ENCODE results near the gene CASK. TPM values are rescaled to one million over a fixed set of nuclear protein-coding genes. Genes with fewer than 3 reads are reported as not detected.

The CASK gene
- total and polyA plus RNA-seq, 2 donors (not counting 1 experiment from before 2014, with no cell fraction given) = 27.4 to 78.3 TPM

GRCh38 chrX:41963348-41963747 is 40.0 kb upstream of the CASK start:
- Histone ChIP-seq H3K27me3 (ENCODE audit: control insufficient read depth, insufficient read depth, low read length) (no peaks in the 10 kb centered on the region), H4K20me1 (ENCODE audit: control insufficient read depth, extremely low read depth, insufficient read depth, low read length) (no peaks in the 10 kb centered on the region), H2AFZ (ENCODE audit: low read length) (no peak overlapping the region), H3K4me1 (ENCODE audit: control insufficient read depth, extremely low read depth, insufficient read depth, low read length) (no peaks in the 10 kb centered on the region), H3K9ac (ENCODE audit: insufficient read depth, low read length) (no peak overlapping the region), H3K9me3 (ENCODE audit: control insufficient read depth, insufficient read depth, low read depth, low read length) (no peaks in the 10 kb centered on the region), H3K27ac (ENCODE audit: insufficient read depth, low read length) (no peak overlapping the region), H3K4me3 (replicated peaks in 1 of 4; ENCODE audit: control extremely low read depth in 1 of 4, insufficient read depth in 1 of 4, low read depth in 3 of 4, low read length in 4 of 4) (no peak overlapping the region), H3K36me3 (ENCODE audit: control insufficient read depth, insufficient read depth, low read length) (no peaks in the 10 kb centered on the region), H3K79me2 (ENCODE audit: control insufficient read depth, insufficient read depth, low read length) (no peaks in the 10 kb centered on the region), H3K4me2 (ENCODE audit: extremely low read depth, insufficient read depth, low read length) (no peak overlapping the region)
- no peak for DNase-seq (ENCODE audit: low read depth in 2 of 2)
- TF ChIP-seq CTCF (conservative IDR thresholded peaks at IDR 0.05 in 1 of 2, IDR thresholded peaks at IDR 0.05 in 1 of 2; ENCODE audit: low read depth in 1 of 2, low read length in 2 of 2) (no peak), EZH2 (IDR thresholded peaks at IDR 0.05; ENCODE audit: low read length, missing control alignments) (no peak)

- Histone ChIP-seq H3K4me2 (ENCODE audit: extremely low read depth, insufficient read depth, low read length) (no peak overlapping the region), H3K27me3 (ENCODE audit: control insufficient read depth, insufficient read depth, low read length) (no peaks in the 10 kb centered on the region), H3K9ac (ENCODE audit: insufficient read depth, low read length) (no peak overlapping the region), H3K4me3 (replicated peaks in 1 of 4; ENCODE audit: control extremely low read depth in 1 of 4, insufficient read depth in 1 of 4, low read depth in 3 of 4, low read length in 4 of 4) (no peak overlapping the region), H2AFZ (ENCODE audit: low read length) (no peak overlapping the region), H3K27ac (ENCODE audit: insufficient read depth, low read length) (no peak overlapping the region), H3K9me3 (ENCODE audit: control insufficient read depth, insufficient read depth, low read depth, low read length) (no peaks in the 10 kb centered on the region), H3K79me2 (ENCODE audit: control insufficient read depth, insufficient read depth, low read length) (no peaks in the 10 kb centered on the region), H3K4me1 (ENCODE audit: control insufficient read depth, extremely low read depth, insufficient read depth, low read length) (no peaks in the 10 kb centered on the region), H4K20me1 (ENCODE audit: control insufficient read depth, extremely low read depth, insufficient read depth, low read length) (no peaks in the 10 kb centered on the region), H3K36me3 (ENCODE audit: control insufficient read depth, insufficient read depth, low read length) (no peaks in the 10 kb centered on the region)
- TF ChIP-seq EZH2 (IDR thresholded peaks at IDR 0.05; ENCODE audit: low read length, missing control alignments) = no peak
- DNase-seq (ENCODE audit: low read depth in 2 of 2) = no peak
These were observed 36.8 kb upstream of the CASK start for GRCh38 chrX:41960142-41960541.

GRCh38 chrX:41958861-41959260 is 35.5 kb upstream of the CASK start:
- H3K27me3 ChIP-seq (ENCODE audit: control insufficient read depth, insufficient read depth, low read length) = no peaks in the 10 kb centered on the region
- no peaks in the 10 kb centered on the region for H3K4me1 ChIP-seq (ENCODE audit: control insufficient read depth, extremely low read depth, insufficient read depth, low read length)
- H3K4me2 ChIP-seq (ENCODE audit: extremely low read depth, insufficient read depth, low read length) = no peak overlapping the region
- no peak overlapping the region for H3K4me3 ChIP-seq (replicated peaks in 1 of 4; ENCODE audit: control extremely low read depth in 1 of 4, insufficient read depth in 1 of 4, low read depth in 3 of 4, low read length in 4 of 4)
- H3K79me2 ChIP-seq (ENCODE audit: control insufficient read depth, insufficient read depth, low read length) = no peaks in the 10 kb centered on the region
- H3K36me3 ChIP-seq (ENCODE audit: control insufficient read depth, insufficient read depth, low read length) = no peaks in the 10 kb centered on the region
- H3K9ac ChIP-seq (ENCODE audit: insufficient read depth, low read length) = no peak overlapping the region
- no peak for DNase-seq (ENCODE audit: low read depth in 2 of 2)
- no peaks in the 10 kb centered on the region for H4K20me1 ChIP-seq (ENCODE audit: control insufficient read depth, extremely low read depth, insufficient read depth, low read length)
- H2AFZ ChIP-seq (ENCODE audit: low read length) = no peak overlapping the region
- no peaks in the 10 kb centered on the region for H3K9me3 ChIP-seq (ENCODE audit: control insufficient read depth, insufficient read depth, low read depth, low read length)
- H3K27ac ChIP-seq (ENCODE audit: insufficient read depth, low read length) = no peak overlapping the region
- no peak for TF ChIP-seq CTCF (conservative IDR thresholded peaks at IDR 0.05 in 1 of 2, IDR thresholded peaks at IDR 0.05 in 1 of 2; ENCODE audit: low read depth in 1 of 2, low read length in 2 of 2)
- no peak for TF ChIP-seq EZH2 (IDR thresholded peaks at IDR 0.05; ENCODE audit: low read length, missing control alignments)

Measured in fibroblast of lung (primary cell).